Adrenal gland (tissue), 5 donors: ENCODE results near the gene ESYT2.

Experiments
- CTCF ChIP-seq, 6 experiments: fragments of 450-650 bp in 4 of 6; fragments of 200-600 bp in 2 of 6; sonication (generic) in 1 of 6; IDR thresholded peaks; 1 replicate in 5 of 6; 2 replicates in 1 of 6; pipeline versions ENCODE4 v1.5.1 to v1.8.0; 2016 to 2021; ENCODE audit warnings: antibody characterized with exemption in 6 of 6, mild to moderate bottlenecking in 2 of 6, moderate library complexity in 1 of 6
- POLR2A ChIP-seq, 2 donors: fragments of 450-650 bp; IDR thresholded peaks; one replicate each; pipeline ENCODE4 v1.6.1; 2017; ENCODE audit warnings: antibody characterized with exemption in 2 of 2, mild to moderate bottlenecking in 2 of 2, moderate library complexity in 1 of 2
- donor health status: DM: no; HTN: no; CAD: no.

GRCh38 chr7:158786898-158787297, 42.4 kb downstream of the ESYT2 start:
- TF ChIP-seq CTCF (IDR thresholded peaks at IDR 0.05), result no peak
- TF ChIP-seq POLR2A (IDR thresholded peaks at IDR 0.05), result no peak
